ENCODE results near the gene HBA2.

- TF ChIP-seq CTCF (IDR thresholded peaks at IDR 0.05) (no peak), POLR2A (IDR thresholded peaks at IDR 0.05) (no peak)
Observed at GRCh38 chr16:125011-125410, 47.7 kb upstream of the HBA2 start.
